ENCODE results near the gene FLRT3. TPM values are rescaled to one million over a fixed set of nuclear protein-coding genes. Genes with fewer than 3 reads are reported as not detected.

FLRT3 gene
- total and polyA plus RNA-seq, 2 experiments from 2014 or later, result 2.4 to 3.0 TPM

DNA sequence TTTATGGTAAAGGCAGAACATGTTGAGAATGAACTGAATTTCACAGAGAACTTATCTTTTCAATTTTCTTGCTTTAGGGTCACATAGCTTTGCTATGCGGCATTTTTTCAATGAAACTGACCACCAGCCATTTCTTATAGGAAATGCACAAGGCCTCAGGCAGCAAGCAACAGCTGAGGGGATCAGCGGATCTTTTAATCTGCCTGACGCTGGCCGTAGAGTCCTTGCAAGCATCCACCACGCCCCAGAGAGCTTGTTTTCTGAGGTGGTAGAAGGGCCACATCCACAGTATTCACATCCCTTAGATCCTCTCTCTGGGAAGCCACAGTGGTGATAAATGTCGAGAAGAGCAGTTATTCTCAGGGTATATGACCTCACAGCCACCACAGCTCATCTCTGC is 34.3 kb downstream of the FLRT3 start:
- WGBS, 2 experiments (ENCODE audit: low coverage in 1 of 2, low lambda C conversion rate in 2 of 2, missing lambda C conversion rate in 2 of 2), result 86 to 89% methylated on average over 6 of the region's 6 CpGs
- no peaks in the 10 kb centered on the region; the same call in none of the 2 replicates for H3K9me2 ChIP-seq (ENCODE audit: insufficient read depth)
- H3K27me3 ChIP-seq (replicated peaks; ENCODE audit: insufficient read depth), result no peaks in the 10 kb centered on the region
- H2AFZ ChIP-seq, result no peak overlapping the region
- H3K9me3 ChIP-seq (ENCODE audit: low read depth), result no peaks in the 10 kb centered on the region
- no peaks in the 10 kb centered on the region for H4K20me1 ChIP-seq (ENCODE audit: insufficient read depth)
- in situ Hi-C loops (cut with MboI), result no loop called here
- DNase-seq, result no peak
- H3K9ac ChIP-seq, result no peak overlapping the region
- H3K79me2 ChIP-seq (ENCODE audit: insufficient read depth), result no peaks in the 10 kb centered on the region
- H3K36me3 ChIP-seq (ENCODE audit: low read depth), result no peaks in the 10 kb centered on the region
- H3K4me1 ChIP-seq (ENCODE audit: insufficient read depth), result no peaks in the 10 kb centered on the region
- H3F3A ChIP-seq (ENCODE audit: insufficient read depth), result no peaks in the 10 kb centered on the region
- no peak overlapping the region for H3K4me2 ChIP-seq (ENCODE audit: unreplicated experiment)
- H3K4me3 ChIP-seq, result no peak overlapping the region
- TF ChIP-seq EZH2phosphoT487 (IDR thresholded peaks at IDR 0.05; ENCODE audit: insufficient read depth, low read depth) (no peak), EZH2 (IDR thresholded peaks at IDR 0.05; ENCODE audit: insufficient read depth, poor library complexity, severe bottlenecking) (no peak)
- no peak overlapping the region for H3K27ac ChIP-seq

DNA sequence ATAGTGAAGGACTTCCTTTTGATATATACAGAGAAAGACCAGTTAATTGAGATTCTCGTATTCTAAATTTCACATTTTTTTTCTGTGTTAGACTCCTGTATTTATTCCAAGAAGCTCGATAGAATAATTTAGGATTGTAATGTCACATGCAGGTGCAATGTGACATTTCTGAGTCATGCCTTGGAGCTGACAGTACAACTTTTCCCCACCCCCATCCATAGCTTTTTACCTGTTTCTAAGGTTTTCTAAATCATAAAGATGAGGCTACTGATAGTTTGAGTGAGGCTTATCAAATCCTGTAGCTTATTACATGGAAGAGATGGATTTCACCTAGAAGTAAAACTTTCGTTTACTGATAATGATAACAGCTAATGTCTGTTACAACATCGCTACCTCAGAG is 37.6 kb downstream of the FLRT3 start:
- Histone ChIP-seq H3K9me2 (ENCODE audit: insufficient read depth) (no peaks in the 10 kb centered on the region; the same call in none of the 2 replicates), H3K4me1 (ENCODE audit: insufficient read depth) (no peaks in the 10 kb centered on the region), H4K20me1 (ENCODE audit: insufficient read depth) (no peaks in the 10 kb centered on the region), H3K4me2 (ENCODE audit: unreplicated experiment) (no peak overlapping the region), H2AFZ (no peak overlapping the region), H3K36me3 (ENCODE audit: low read depth) (no peaks in the 10 kb centered on the region), H3F3A (ENCODE audit: insufficient read depth) (no peaks in the 10 kb centered on the region), H3K9me3 (ENCODE audit: low read depth) (no peaks in the 10 kb centered on the region), H3K9ac (no peak overlapping the region), H3K79me2 (ENCODE audit: insufficient read depth) (no peaks in the 10 kb centered on the region), H3K27me3 (replicated peaks; ENCODE audit: insufficient read depth) (no peaks in the 10 kb centered on the region), H3K27ac (no peak overlapping the region), H3K4me3 (no peak overlapping the region)
- DNase-seq, result no peak
- TF ChIP-seq EZH2 (IDR thresholded peaks at IDR 0.05; ENCODE audit: insufficient read depth, poor library complexity, severe bottlenecking) (no peak), EZH2phosphoT487 (IDR thresholded peaks at IDR 0.05; ENCODE audit: insufficient read depth, low read depth) (no peak)
- in situ Hi-C loops (cut with MboI), result no loop called here
- 93 to 99% methylated on average over 4 of the region's 4 CpGs for WGBS, 2 experiments (ENCODE audit: low coverage in 1 of 2, low lambda C conversion rate in 2 of 2, missing lambda C conversion rate in 2 of 2)

GRCh38 chr20:14295770-14296309 is 41.6 kb downstream of the FLRT3 start:
- no peak overlapping the region for H3K27ac ChIP-seq
- in situ Hi-C loops (cut with MboI), result no loop called here

DNA sequence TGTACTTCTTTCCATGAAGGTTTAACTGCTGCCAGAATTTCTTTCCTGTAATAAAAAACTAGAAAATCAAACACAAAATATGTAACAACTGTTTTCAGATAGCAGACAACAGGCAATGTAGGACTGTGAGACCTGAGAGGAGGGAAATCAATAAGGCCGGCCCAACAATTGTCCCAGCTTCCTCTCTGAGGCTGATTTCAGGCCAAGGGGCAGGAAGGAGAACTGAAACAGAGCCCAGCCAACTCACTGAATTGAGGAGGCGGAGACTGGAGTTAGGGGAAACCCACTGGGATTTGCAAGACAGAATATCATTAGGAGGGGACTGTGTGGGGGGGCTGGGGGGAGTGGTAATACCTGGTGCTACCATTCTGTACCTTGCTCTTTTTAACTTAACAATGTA is 42.2 kb downstream of the FLRT3 start:
- no peak overlapping the region for H3K4me2 ChIP-seq (ENCODE audit: unreplicated experiment)
- in situ Hi-C loops (cut with MboI), result no loop called here
- H3K4me3 ChIP-seq, result no peak overlapping the region
- no peaks in the 10 kb centered on the region for H3F3A ChIP-seq (ENCODE audit: insufficient read depth)
- no peaks in the 10 kb centered on the region for H3K36me3 ChIP-seq (ENCODE audit: low read depth)
- no peaks in the 10 kb centered on the region for H3K4me1 ChIP-seq (ENCODE audit: insufficient read depth)
- no peaks in the 10 kb centered on the region for H3K9me2 ChIP-seq (ENCODE audit: insufficient read depth)
- no peak overlapping the region for H3K27ac ChIP-seq
- H4K20me1 ChIP-seq (ENCODE audit: insufficient read depth), result no peaks in the 10 kb centered on the region
- H3K27me3 ChIP-seq (replicated peaks; ENCODE audit: insufficient read depth), result no peaks in the 10 kb centered on the region
- DNase-seq, result no peak
- TF ChIP-seq EZH2 (IDR thresholded peaks at IDR 0.05; ENCODE audit: insufficient read depth, poor library complexity, severe bottlenecking) (no peak), EZH2phosphoT487 (IDR thresholded peaks at IDR 0.05; ENCODE audit: insufficient read depth, low read depth) (no peak)
- no peak overlapping the region for H2AFZ ChIP-seq
- H3K9ac ChIP-seq, result no peak overlapping the region
- no peaks in the 10 kb centered on the region for H3K79me2 ChIP-seq (ENCODE audit: insufficient read depth)
- WGBS, 2 experiments (ENCODE audit: low coverage in 1 of 2, low lambda C conversion rate in 2 of 2, missing lambda C conversion rate in 2 of 2), result 50% methylated on average over 2 of the region's 2 CpGs
- no peaks in the 10 kb centered on the region for H3K9me3 ChIP-seq (ENCODE audit: low read depth)

More at GRCh38 chr20:14295770-14296309, 41.6 kb downstream of the FLRT3 start:
- no peak overlapping the region for H2AFZ ChIP-seq
- no peaks in the 10 kb centered on the region for H3K27me3 ChIP-seq (replicated peaks; ENCODE audit: insufficient read depth)
- no peak for DNase-seq
- no peak overlapping the region for H3K4me3 ChIP-seq
- TF ChIP-seq EZH2phosphoT487 (IDR thresholded peaks at IDR 0.05; ENCODE audit: insufficient read depth, low read depth), result no peak
- H3K9me3 ChIP-seq (ENCODE audit: low read depth), result no peaks in the 10 kb centered on the region
- no peaks in the 10 kb centered on the region for H3K9me2 ChIP-seq (ENCODE audit: insufficient read depth)
- H3K4me1 ChIP-seq (ENCODE audit: insufficient read depth), result no peaks in the 10 kb centered on the region
- no peaks in the 10 kb centered on the region for H3F3A ChIP-seq (ENCODE audit: insufficient read depth)
- no peaks in the 10 kb centered on the region for H3K79me2 ChIP-seq (ENCODE audit: insufficient read depth)
- no peak overlapping the region for H3K9ac ChIP-seq
- H3K36me3 ChIP-seq (ENCODE audit: low read depth), result no peaks in the 10 kb centered on the region
- no peaks in the 10 kb centered on the region for H4K20me1 ChIP-seq (ENCODE audit: insufficient read depth)
- no peak overlapping the region for H3K4me2 ChIP-seq (ENCODE audit: unreplicated experiment)
- WGBS, 2 experiments (ENCODE audit: low coverage in 1 of 2, low lambda C conversion rate in 2 of 2, missing lambda C conversion rate in 2 of 2), result 48 to 58% methylated on average over 3 of the region's 3 CpGs

- no peak overlapping the region for H3K9ac ChIP-seq
- peaks cover 16% of the 10 kb centered on the region for H3K4me1 ChIP-seq (ENCODE audit: insufficient read depth)
- no peak overlapping the region for H2AFZ ChIP-seq
- H3K9me2 ChIP-seq (ENCODE audit: insufficient read depth), result no peaks in the 10 kb centered on the region
- no peaks in the 10 kb centered on the region for H3K36me3 ChIP-seq (ENCODE audit: low read depth)
- no peaks in the 10 kb centered on the region for H3K27me3 ChIP-seq (replicated peaks; ENCODE audit: insufficient read depth)
- in situ Hi-C loops (cut with MboI), result no loop called here
- peaks cover 11% of the 10 kb centered on the region; the same call in 1 of the 2 replicates for H3F3A ChIP-seq (ENCODE audit: insufficient read depth)
- H3K9me3 ChIP-seq (ENCODE audit: low read depth), result no peaks in the 10 kb centered on the region
- H4K20me1 ChIP-seq (ENCODE audit: insufficient read depth), result no peaks in the 10 kb centered on the region
- no peak for DNase-seq
- TF ChIP-seq EZH2phosphoT487 (IDR thresholded peaks at IDR 0.05; ENCODE audit: insufficient read depth, low read depth), result no peak
- TF ChIP-seq EZH2 (IDR thresholded peaks at IDR 0.05; ENCODE audit: insufficient read depth, poor library complexity, severe bottlenecking), result no peak
- H3K27ac ChIP-seq, result no peak overlapping the region
- no peak overlapping the region for H3K4me3 ChIP-seq
- 97 to 100% methylated on average over 1 of the region's 1 CpG for WGBS, 2 experiments (ENCODE audit: low coverage in 1 of 2, low lambda C conversion rate in 2 of 2, missing lambda C conversion rate in 2 of 2)
- no peak overlapping the region for H3K4me2 ChIP-seq (ENCODE audit: unreplicated experiment)
- H3K79me2 ChIP-seq (ENCODE audit: insufficient read depth), result no peaks in the 10 kb centered on the region
These were observed 45.9 kb downstream of the FLRT3 start for GRCh38 chr20:14291502-14291901.
